Daoy (cell line): ENCODE measurements around the gene C1orf198. TPM values are rescaled to one million over a fixed set of nuclear protein-coding genes. Genes with fewer than 3 reads are reported as not detected.

Experiments
- total RNA-seq: library from RNA; depleted of rRNA; stranded (reverse); fragments of >200 nt; shearing (Covaris generic); gene quantifications from 2 replicates; pipeline ENCODE4 v1.2.3, GENCODE V29; 2014; rRNA removed

Gene C1orf198
- total RNA-seq, 1 experiment from 2014 or later, result 20.3 TPM

Other genes with a start within 250 kb of the C1orf198 start
- gene COG2, start 226.0 kb downstream of the C1orf198 start, total RNA-seq, result 19.8 and 25.9 TPM in 2 replicates
- not detected in 2 replicates for gene AGT, start 154.4 kb downstream of the C1orf198 start, total RNA-seq
- gene CAPN9, start 121.1 kb downstream of the C1orf198 start, total RNA-seq, result not detected in 2 replicates
- 19.9 and 22.6 TPM in 2 replicates for gene TTC13, start 110.3 kb upstream of the C1orf198 start, total RNA-seq
- gene ARV1, start 110.6 kb upstream of the C1orf198 start, total RNA-seq, result 37.6 and 43.3 TPM in 2 replicates
- gene FAM89A, start 171.7 kb upstream of the C1orf198 start, total RNA-seq, result 6.9 and 10.6 TPM in 2 replicates